ENCODE data around the gene FRMD5.

DNA sequence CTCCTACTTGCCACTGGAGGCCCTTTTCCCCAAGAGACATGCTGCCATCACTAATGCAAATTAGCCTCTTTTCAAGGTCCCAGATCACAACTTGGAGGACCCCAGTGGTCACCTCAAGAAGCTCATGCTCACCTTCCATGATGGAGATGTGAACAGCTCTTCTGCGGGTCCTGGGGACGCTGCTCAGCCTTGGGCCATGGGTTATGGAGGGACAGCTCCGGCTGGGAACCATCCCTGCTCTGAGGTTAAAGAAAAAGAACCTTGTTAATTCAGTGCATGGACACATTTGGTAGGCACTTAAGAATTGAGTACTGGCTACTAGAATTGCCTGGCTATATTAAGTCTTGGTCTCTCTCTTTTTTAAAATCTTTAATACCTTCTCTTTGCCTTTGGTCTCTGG is 311.5 kb downstream of the FRMD5 start:
- TF ChIP-seq, protein P1, sequence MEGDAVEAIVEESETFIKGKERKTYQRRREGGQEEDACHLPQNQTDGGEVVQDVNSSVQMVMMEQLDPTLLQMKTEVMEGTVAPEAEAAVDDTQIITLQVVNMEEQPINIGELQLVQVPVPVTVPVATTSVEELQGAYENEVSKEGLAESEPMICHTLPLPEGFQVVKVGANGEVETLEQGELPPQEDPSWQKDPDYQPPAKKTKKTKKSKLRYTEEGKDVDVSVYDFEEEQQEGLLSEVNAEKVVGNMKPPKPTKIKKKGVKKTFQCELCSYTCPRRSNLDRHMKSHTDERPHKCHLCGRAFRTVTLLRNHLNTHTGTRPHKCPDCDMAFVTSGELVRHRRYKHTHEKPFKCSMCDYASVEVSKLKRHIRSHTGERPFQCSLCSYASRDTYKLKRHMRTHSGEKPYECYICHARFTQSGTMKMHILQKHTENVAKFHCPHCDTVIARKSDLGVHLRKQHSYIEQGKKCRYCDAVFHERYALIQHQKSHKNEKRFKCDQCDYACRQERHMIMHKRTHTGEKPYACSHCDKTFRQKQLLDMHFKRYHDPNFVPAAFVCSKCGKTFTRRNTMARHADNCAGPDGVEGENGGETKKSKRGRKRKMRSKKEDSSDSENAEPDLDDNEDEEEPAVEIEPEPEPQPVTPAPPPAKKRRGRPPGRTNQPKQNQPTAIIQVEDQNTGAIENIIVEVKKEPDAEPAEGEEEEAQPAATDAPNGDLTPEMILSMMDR (IDR thresholded peaks at IDR 0.05): no peak
- TF ChIP-seq POLR2A (IDR thresholded peaks at IDR 0.05): no peak
